MM.1S (cell line): ENCODE data around the gene RCSD1.

Experiments
- EZH2 ChIP-seq: fragments of 300-600 bp; sonication (generic); optimal IDR thresholded peaks from 2 replicates; pipeline ENCODE3; 2017; ENCODE audit warnings: low read depth, mild to moderate bottlenecking, antibody characterized with exemption, low read length, mixed read lengths
- TF ChIP-seq, protein P1 (sequence below): fragments of 300-600 bp; sonication (generic); IDR thresholded peaks from 2 replicates; pipeline ENCODE4 v1.5.1; 2016; ENCODE audit warnings: antibody characterized with exemption, low read length, mixed read lengths

DNA sequence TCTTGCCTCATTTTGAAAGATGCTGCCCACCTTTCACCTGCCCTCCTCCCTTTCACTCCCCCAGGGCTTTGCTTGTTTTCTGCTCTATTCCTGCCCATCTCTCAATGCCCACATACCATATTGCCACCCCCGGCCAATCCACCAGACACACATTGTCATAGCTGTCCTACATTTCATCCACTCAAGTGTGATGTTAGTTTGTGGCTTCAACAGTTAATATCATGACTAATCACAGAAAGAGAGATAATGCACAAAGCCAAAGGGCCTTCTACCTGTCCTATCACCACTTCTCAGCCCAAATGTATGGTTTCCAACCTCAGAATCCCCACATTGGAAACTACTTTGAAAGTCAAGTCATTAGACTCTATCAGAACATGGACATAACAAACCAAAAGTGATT, 18.0 kb upstream of the RCSD1 start:
- TF ChIP-seq, protein P1, sequence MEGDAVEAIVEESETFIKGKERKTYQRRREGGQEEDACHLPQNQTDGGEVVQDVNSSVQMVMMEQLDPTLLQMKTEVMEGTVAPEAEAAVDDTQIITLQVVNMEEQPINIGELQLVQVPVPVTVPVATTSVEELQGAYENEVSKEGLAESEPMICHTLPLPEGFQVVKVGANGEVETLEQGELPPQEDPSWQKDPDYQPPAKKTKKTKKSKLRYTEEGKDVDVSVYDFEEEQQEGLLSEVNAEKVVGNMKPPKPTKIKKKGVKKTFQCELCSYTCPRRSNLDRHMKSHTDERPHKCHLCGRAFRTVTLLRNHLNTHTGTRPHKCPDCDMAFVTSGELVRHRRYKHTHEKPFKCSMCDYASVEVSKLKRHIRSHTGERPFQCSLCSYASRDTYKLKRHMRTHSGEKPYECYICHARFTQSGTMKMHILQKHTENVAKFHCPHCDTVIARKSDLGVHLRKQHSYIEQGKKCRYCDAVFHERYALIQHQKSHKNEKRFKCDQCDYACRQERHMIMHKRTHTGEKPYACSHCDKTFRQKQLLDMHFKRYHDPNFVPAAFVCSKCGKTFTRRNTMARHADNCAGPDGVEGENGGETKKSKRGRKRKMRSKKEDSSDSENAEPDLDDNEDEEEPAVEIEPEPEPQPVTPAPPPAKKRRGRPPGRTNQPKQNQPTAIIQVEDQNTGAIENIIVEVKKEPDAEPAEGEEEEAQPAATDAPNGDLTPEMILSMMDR, result no peak
- TF ChIP-seq EZH2, result no peak
